Muscle of back (tissue), 11 donors: ENCODE measurements around the gene PCNA. TPM values are rescaled to one million over a fixed set of nuclear protein-coding genes. Genes with fewer than 3 reads are reported as not detected.

Experiments
- DNase-seq, 3 donors: peaks; one replicate each; pipeline versions ENCODE4 v3.0.0 to v3.0.0-alpha.2; 2013
- polyA plus RNA-seq, 10 donors: library from polyadenylated mRNA; unstranded; fragments of 120-200 nt; gene quantifications; one replicate each; pipeline ENCODE4 v1.2.1, GENCODE V29; 2013; ENCODE audit not compliant: insufficient read length in 10 of 10

The PCNA gene
- polyA plus RNA-seq, 10 donors, result 61.5 to 128 (median 70.3) TPM

GRCh38 chr20:5146099-5146668, 26.4 kb upstream of the PCNA start:
- no peak for DNase-seq

GRCh38 chr20:5145365-5146098, 25.8 kb upstream of the PCNA start:
- DNase-seq, result no peak

- no peak for DNase-seq
These were observed 24.1 kb upstream of the PCNA start for GRCh38 chr20:5143851-5144250.

- no peak for DNase-seq
These were observed 21.9 kb upstream of the PCNA start for GRCh38 chr20:5141615-5142014.

- no peak for DNase-seq
These were observed 20.4 kb upstream of the PCNA start for GRCh38 chr20:5140195-5140594.

- DNase-seq, result no peak
These were observed 16.3 kb upstream of the PCNA start for GRCh38 chr20:5136096-5136495.

GRCh38 chr20:5135363-5136012, 15.7 kb upstream of the PCNA start:
- no peak for DNase-seq

GRCh38 chr20:5133998-5134397, 14.2 kb upstream of the PCNA start:
- DNase-seq, result no peak

- no peak for DNase-seq
These were observed 11.7 kb upstream of the PCNA start for GRCh38 chr20:5131502-5131901.

GRCh38 chr20:5128886-5129285, 9.1 kb upstream of the PCNA start:
- no peak for DNase-seq

- DNase-seq, result peak in 1 of 3 donors; percentile 24
These were observed 8.2 kb upstream of the PCNA start for GRCh38 chr20:5127859-5128424.

- DNase-seq, result peak in 1 of 3 donors; percentile 44
These were observed 7.6 kb upstream of the PCNA start for GRCh38 chr20:5127204-5127858.

GRCh38 chr20:5126512-5127203, 6.9 kb upstream of the PCNA start, which contains the start of gene CDS2:
CDS2 (plus strand) TSS chr20:5127008; CDS start chr20:5127093, 85 bp downstream.
- peak; percentile 99 to 100 (median 99) for DNase-seq

- DNase-seq, result no peak
These were observed 3.1 kb upstream of the PCNA start for GRCh38 chr20:5122873-5123260.

GRCh38 chr20:5120185-5120476, 373 bp upstream of the PCNA start:
- DNase-seq, result no peak

GRCh38 chr20:5119143-5119434, 669 bp downstream of the PCNA start:
- no peak for DNase-seq

- DNase-seq, result no peak
These were observed 1.3 kb downstream of the PCNA start for GRCh38 chr20:5118220-5119142.

- no peak for DNase-seq
These were observed 2.9 kb downstream of the PCNA start for GRCh38 chr20:5116875-5117274.

- DNase-seq, result no peak
These were observed 5.4 kb downstream of the PCNA start for GRCh38 chr20:5114403-5114802.

- no peak for DNase-seq
These were observed 6.2 kb downstream of the PCNA start for GRCh38 chr20:5113615-5113986.

- DNase-seq, result no peak
These were observed 10.5 kb downstream of the PCNA start for GRCh38 chr20:5109276-5109675.
